ENCODE measurements around the gene HMGN1. TPM values are rescaled to one million over a fixed set of nuclear protein-coding genes. Genes with fewer than 3 reads are reported as not detected.

Gene HMGN1, protein sequence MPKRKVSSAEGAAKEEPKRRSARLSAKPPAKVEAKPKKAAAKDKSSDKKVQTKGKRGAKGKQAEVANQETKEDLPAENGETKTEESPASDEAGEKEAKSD
- total RNA-seq (2022) (386 and 391 TPM in 2 replicates), Bru-seq, nascent RNA (percentile 99 among the genes with signal in this experiment), BruChase-seq, experiment 1, labeled RNA remaining after a 2-hour chase (percentile 99 among the genes with signal in this experiment), BruChase-seq, experiment 2, labeled RNA remaining after a 6-hour chase (percentile 99 among the genes with signal in this experiment)
- long read RNA-seq, full-length matches to known transcripts: 676 of 744 reads
- long read RNA-seq, partial matches to known transcripts: 29 of 744 reads
- long read RNA-seq, other reads (novel, unspliced or antisense): 39 of 744 reads

DNA sequence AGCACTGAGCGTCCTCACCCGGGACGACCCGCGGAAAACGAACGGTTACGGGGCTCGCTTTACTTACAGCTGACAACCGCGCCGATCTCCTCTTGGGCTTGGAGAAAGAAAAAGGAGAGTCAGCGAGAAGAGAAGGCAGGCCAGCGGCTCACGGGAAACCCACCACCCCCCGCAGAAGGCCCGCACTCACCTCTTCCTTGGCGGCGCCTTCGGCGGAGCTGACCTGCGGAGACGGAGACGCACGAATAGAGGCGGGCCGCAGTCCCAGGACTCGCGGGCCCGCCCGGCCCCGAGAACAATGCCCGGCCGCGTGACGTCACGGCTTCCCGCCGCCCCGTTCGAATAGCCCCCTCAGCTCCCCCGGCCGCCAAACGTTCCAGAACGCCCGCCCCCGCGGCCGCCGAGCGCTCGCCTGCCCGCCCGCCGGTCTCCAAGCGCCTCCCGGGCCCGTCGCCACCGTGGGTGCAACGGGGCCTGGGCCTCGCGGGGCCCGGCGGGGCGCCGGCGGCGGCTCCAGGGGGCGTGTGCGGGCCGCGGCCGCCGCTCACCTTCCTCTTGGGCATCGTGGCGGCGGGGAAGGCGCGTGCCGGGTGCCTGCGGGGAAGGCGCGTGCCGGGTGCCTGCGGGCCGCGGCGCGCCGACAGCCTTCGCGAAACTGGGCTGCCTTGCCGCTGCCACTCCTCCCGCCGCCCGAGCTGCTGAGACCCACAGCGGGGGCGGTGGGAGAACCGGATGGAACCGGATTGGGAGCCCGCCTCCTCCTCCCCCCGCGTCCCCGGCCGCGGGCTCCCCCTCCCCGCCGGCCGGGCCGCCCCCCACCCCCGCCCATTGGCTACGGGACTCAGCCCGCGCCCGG, at the start of gene HMGN1:
Gene HMGN1, minus strand, starts transcription at position 734 of the 856 bp plus-strand sequence. Its CDS starts 171 bp downstream, at position 563.
- H3K9me3 ChIP-seq: no peaks in the 10 kb centered on the region
- ChIA-PET POLR2A (interaction anchor here (0.5 to 3.2 kb wide), 10 partner anchors 11 to 166 kb away, joined by 3 to 19 read pairs (median 4); partner anchors contain the start of genes BRWD1 and PSMG1), CTCF (interaction anchor here (0.8 to 1.4 kb wide), 3 partner anchors 25 to 39 kb away, joined by 3 to 7 read pairs (median 4); no protein-coding TSS in a partner anchor)
- no TSS peak for BruUV-seq (replicated peaks)
- H3K4me3 ChIP-seq (ENCODE audit: low read depth, low read length): peak within 1 kb of the TSS; percentile 68
- DNase-seq: peak; percentile 92
- Mint-ChIP-seq H3K9me3 (ENCODE audit: unreplicated experiment) (no peaks in the 10 kb centered on the region), H3K4me1 (ENCODE audit: low read depth, unreplicated experiment) (peaks cover 23% of the 10 kb centered on the region), H3K36me3 (ENCODE audit: insufficient read depth, unreplicated experiment) (peaks cover 62% of the 10 kb centered on the region), H3K4me3 (ENCODE audit: unreplicated experiment) (peak within 1 kb of the TSS; percentile 96), H3K27ac (ENCODE audit: unreplicated experiment) (peak within 1 kb of the TSS; percentile 99), H3K27me3 (ENCODE audit: insufficient read depth, unreplicated experiment) (no peaks in the 10 kb centered on the region)
- peaks cover 6% of the 10 kb centered on the region for H3K4me1 ChIP-seq
- TF ChIP-seq CTCF (IDR thresholded peaks at IDR 0.05; ENCODE audit: insufficient read depth in 1 of 2, low read depth in 1 of 2, low read length in 1 of 2, severe bottlenecking in 1 of 2, unreplicated experiment in 1 of 2): no peak
- no peaks in the 10 kb centered on the region; the same call in 1 of the 2 replicates for H3K36me3 ChIP-seq (ENCODE audit: control insufficient read depth, insufficient read depth, low read length)
- intact Hi-C loops (cut with micrococcal nuclease; ENCODE audit: unreplicated experiment): loop anchor here (1.0 to 2.0 kb wide), 3 partner anchors 32 to 40 kb away; partner anchors contain the start of gene BRWD1
- no peaks in the 10 kb centered on the region for H3K27me3 ChIP-seq (replicated peaks; ENCODE audit: control insufficient read depth, insufficient read depth, low read length)

GRCh38 chr21:39397646-39398385, 48.9 kb upstream of the HMGN1 start:
- H3K27me3 Mint-ChIP-seq (ENCODE audit: insufficient read depth, unreplicated experiment): no peaks in the 10 kb centered on the region
- BruUV-seq (replicated peaks): no TSS peak
- POLR2A ChIA-PET: interaction anchor here (0.8 kb wide), 1 partner anchor 81 kb away, joined by 3 read pairs; no protein-coding TSS in a partner anchor

More at GRCh38 chr21:39397646-39398385, 48.9 kb upstream of the HMGN1 start:
- H3K9me3 Mint-ChIP-seq (ENCODE audit: unreplicated experiment): no peaks in the 10 kb centered on the region
- no peak overlapping the region for H3K27ac Mint-ChIP-seq (ENCODE audit: unreplicated experiment)
- H3K4me1 Mint-ChIP-seq (ENCODE audit: low read depth, unreplicated experiment): no peaks in the 10 kb centered on the region
- no peak for TF ChIP-seq CTCF (IDR thresholded peaks at IDR 0.05; ENCODE audit: insufficient read depth in 1 of 2, low read depth in 1 of 2, low read length in 1 of 2, severe bottlenecking in 1 of 2, unreplicated experiment in 1 of 2)
- Histone ChIP-seq H3K4me3 (ENCODE audit: low read depth, low read length) (no peak overlapping the region), H3K4me1 (no peaks in the 10 kb centered on the region), H3K36me3 (ENCODE audit: control insufficient read depth, insufficient read depth, low read length) (peaks cover 1% of the 10 kb centered on the region; the same call in 1 of the 2 replicates), H3K27me3 (replicated peaks; ENCODE audit: control insufficient read depth, insufficient read depth, low read length) (no peaks in the 10 kb centered on the region), H3K9me3 (no peaks in the 10 kb centered on the region)
- intact Hi-C loops (cut with micrococcal nuclease; ENCODE audit: unreplicated experiment): no loop called here
- H3K36me3 Mint-ChIP-seq (ENCODE audit: insufficient read depth, unreplicated experiment): peaks cover 10% of the 10 kb centered on the region
- no peak for DNase-seq
- CTCF ChIA-PET: no interaction called here
- H3K4me3 Mint-ChIP-seq (ENCODE audit: unreplicated experiment): no peak overlapping the region

Measured in Caco-2 (cell line).